HG03139 (cell line): ENCODE measurements around the gene HIGD2A.
"Not testable (repeated sequence)": the region's sequence is repeated elsewhere in the genome, so short reads cannot be mapped to it uniquely, and the experiment has no call there.

Experiments used
- ATAC-seq: cut with Tn5 transposase; IDR thresholded peaks from one replicate; pipeline ENCODE4 v1.9.1; 2021; ENCODE audit not compliant: unreplicated experiment

Gene HIGD2A

DNA sequence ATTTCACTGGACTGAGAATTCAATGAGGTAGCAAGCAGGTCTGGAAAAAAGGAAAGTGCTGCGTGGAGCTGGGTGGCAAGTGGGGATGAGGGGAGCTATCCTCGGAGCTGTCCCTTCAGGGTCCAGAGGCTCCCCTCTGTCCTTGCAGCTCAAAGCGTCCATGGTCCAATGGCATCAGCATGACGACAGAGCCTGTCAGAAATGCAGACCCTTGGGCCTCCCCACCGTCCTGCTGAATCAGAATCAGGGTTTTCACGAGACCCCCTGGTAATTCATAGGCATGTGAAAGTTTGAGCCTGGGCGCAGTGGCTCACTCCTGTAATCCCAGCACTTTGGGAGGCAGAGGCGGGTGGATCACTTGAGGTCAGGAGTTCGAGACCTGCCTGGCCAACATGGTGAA lies 5.5 kb downstream of the HIGD2A start:
- ATAC-seq = no peak

DNA sequence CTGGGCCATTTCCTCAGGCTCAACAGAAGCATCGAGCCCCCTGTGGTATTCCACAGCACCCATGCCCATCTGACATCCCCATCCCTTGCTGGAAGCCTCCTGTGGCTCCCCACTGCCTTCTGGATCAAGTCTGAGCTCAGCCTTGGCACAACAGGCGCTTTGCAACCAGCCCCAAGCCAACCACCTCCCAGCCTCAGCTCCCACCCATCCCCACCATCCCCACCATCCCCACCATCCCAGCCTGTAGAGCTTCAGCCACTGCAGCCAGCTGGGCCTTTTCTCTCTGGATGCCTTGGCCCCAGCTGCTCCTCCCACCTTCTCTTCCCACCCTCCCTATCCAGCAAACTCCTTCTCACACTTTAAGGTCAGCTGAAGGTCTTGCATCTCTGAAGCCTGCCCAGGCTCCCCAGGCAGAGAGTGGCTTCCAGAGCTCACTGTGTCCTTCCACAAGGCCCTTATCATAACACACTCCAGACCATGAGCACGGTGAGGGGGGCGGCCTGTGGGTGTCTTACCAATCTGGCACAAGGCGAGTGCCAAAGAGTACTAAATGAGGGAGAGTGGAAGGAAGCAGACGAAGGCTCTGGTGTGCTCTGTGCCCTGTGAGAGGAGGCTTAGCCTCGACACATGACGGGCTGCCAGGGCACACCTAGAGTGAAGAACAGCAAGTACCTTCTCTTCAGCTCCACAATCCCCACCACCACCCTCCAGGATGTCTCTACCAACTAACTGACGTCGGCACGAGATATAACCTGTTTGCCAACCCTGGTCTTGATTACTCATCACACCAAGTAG lies 6.5 kb downstream of the HIGD2A start:
- ATAC-seq = no peak

DNA sequence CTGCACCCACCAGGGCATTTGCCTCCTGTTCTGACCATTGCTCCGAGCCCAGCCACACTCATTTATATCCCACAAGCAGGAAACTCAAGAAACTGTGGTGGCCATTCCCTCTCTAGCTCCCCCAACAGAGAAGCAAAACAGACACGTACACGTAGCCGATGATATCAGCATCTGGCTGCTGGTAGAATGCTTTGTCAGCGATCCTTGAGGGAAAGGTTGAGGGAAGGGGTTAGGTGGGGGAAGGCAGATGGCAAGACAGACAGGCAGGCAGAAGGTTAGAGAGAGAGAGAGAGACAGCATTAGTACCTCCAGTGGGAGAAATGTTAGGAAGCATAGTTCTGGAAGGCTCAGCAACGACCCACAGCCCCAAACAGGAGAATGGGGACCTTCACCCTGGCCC lies 7.8 kb downstream of the HIGD2A start:
- no peak for ATAC-seq

DNA sequence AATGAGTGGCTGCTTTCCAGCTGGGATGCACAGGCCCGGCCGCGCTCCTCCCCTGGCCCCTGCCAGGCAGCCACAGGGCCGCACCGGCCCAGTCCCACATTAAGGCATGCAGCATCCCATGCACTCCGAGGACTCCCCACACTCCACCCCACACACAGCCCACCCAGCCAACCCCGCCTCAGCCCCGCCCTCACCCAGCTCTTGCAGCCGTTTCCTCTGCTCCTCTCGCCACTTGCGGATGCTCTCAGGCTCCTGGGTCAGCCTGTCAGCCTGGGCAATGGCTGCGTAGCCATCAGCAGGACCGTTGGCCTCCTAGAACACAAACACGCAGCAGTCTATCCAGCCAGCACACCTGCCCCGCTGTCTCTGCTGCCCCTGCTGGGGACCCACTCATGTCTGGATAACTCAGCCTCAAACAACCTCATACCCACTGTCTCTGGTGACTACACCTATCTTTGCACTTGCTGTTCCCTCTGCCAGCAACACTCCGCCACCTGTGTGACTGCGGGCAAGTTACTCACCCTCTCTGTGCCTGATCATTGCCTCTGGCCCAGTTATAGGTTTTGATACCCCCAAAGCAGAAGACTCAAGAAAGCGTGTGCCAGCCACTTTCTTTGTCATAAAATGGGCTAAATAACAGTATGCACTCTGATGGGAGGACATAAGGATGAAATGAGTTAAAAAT lies 9.3 kb downstream of the HIGD2A start:
- no peak for ATAC-seq

DNA sequence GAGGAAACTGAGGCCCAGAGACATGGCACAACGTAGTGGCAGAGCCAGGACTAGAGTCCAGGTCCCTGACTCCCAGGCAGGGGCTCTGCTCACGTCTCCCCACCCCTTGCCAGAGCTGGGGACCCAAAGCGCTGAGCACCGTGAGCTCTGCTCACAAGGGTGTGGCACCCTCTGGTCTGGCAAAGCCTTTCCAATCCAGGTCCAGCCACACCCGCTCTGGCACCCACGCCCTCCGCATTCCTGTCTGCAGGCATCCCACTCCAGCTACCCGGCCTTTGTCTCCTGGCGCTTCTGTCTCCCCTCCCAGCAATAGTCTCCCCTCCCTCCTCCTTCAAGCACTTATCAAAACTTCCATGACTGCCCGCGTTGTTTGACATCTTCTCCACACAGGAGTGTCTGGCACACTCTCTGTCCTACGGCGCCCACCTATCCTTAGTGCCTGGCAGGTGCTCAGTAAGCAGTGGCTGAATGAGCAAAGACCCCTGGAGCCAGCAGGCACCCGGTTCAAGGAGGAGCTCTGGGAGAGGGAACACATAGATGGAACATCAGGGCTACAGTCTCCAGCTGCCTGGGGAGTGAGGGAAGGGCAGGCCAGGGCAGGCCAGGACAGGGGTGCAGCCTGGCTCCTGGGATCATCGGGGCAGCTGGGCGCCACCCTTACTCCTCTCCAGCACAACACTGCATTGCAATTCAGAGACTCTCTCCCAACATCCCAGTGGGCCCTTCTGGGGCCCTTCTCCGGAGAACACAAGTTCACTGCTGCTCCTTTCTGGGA lies 12.0 kb downstream of the HIGD2A start:
- ATAC-seq = no peak

DNA sequence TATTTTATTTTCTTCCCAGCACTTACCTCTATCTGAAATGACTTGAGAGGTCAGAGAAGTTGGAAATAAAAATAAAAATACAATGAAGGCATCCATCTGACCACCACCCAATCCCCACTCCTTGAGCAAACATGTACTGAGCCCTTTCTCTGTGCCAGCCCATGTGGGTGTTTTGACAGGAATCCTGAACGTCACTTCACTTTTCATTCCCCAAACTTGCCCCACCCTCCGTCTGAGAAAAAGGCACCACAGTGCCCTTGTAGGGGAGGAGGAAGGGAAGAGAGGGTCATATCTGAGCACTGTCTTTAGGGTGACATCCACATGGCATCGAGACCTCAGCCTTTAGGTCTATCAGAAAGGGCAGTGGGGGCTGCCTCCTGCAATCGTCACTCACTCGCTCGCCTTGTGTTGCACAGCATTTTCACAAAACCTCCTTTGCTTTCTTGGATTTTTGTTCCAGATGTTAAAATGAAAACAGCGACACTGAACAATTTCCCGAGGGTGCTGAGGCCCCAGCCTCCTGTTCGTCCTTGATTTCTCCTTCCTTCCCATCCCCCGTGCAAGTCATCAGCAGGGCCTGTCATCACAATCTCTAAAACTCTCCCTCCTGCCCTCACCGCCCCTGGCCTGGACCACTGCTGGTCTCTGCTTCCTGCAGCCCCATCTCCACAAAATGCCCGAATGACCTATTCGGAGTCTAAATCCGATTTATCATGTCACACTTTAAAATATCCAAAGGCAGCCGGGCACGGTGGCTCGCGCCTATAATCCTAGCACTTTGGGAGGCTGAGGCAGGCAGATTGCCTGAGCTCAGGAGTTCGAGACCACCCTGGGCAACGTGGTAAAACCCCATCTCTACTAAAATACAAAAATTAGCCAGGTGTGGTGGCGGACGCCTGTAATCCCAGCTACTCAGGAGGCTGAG lies 13.0 kb downstream of the HIGD2A start:
- no peak for ATAC-seq

DNA sequence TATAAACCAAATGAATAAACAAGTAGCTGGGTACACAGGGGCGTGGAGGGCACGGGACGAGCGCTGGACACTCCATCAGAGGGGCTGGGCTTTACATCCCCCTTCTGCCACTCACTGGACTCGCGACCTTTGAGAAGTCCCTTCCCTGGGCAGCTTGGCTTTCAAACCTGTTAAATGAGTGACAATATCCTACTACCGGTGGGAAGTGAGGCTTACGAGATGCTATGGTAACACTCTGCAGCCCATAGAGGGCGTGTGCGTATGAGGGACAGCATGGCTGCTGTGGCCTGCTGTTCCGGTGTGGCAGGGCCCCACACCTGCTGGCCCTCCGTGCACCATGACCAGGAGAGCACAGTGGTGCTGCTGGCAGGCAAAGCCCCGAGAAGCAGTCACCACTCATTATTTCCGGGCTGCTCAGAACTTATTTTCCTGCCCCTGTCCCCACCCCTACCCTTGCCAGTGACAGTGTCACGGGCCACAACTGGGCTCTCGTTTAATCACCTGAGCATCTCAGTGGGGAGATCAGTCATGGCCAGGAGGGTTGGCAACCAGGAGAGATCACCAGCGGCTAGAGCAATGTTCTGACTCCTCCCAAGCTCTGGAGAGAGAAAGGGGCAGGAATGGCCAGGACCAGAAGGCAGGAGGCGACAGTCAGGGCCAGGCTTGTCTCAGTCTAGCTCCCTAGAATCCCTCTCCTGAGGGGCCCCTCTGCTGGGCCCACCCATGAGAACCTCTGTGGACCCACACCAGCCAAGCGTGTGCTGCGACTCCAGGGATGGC lies 17.3 kb downstream of the HIGD2A start:
- no peak for ATAC-seq

DNA sequence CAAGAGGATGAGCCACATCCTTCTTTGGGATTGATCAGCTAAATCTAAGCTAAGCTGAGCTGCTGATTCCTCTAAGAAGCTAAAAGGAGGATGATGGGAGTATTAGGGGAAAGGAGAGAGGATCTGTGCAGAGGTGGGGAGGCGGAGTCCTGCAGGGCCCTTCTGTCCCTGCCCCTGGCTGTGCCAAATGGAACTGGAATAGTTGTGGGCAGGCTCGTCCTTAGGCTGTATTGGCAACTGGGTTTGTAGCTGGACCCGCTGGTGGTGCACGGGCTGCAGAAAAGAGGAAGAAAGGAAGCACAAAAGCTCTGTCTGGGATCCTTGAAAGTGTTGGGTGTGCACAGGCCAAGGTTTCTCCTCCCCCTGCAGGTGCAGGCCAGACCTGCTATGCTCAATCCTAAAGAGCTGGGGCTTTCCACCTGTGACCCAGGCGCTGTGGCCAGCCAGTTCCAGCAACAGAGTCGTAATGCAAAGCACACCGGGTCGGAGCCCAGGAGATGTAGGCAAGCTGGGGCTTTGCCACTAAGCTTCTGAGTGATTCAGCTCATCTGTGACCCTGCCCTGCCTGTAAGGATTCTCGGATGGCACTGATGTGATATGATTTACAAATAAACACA lies 18.0 kb downstream of the HIGD2A start:
- ATAC-seq = no peak

DNA sequence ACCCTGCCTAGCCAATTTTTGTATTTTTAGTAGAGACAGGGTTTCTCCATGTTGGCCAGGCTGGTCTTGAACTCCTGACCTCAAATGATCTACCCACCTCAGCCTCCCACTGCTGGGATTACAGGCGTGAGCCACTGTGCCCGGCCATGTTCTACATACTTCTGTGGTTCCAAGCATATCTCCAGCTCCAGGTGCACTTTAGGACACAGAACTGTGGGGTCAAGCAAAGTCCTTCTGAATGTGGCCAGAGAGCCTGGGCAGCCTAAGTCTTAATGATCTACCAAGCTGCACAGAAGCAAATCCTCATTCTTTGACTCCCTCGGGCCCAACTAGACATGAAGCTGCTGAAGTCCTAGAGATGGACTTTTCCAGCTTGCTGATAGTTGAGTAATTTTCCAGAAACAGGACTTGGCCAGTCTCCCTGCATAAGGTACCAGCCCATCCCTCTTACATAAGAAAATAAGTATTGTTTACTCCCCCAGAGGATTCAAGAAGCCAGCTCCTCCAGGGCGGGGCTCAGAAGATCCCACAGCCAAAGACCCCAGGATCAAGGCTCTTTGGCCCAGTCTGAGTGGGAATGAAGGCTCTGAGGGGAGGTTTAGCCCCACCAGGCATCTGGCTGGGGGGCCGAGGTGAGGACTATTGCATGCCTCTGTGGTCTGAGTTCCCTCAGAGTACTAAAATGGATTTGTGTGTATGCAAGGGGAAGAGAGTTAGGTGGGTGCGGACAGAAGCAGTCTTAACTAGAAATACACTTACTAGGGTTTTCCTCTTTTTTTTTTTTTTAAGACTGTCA lies 19.1 kb downstream of the HIGD2A start:
- no peak for ATAC-seq

DNA sequence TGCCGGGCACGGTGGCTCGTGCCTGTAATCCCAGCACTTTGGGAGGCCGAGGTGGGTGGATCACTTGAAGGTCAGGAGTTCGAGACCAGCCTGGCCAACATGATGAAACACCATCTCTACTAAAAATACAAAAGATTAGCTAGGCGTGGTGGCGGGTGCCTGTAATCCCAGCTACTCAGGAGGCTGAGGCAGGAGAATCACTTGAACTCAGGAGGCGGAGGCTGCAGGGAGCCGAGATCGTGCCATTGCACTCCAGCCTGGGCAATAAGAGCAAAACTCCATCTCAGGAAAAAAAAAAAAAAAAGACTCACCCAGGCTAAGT lies 19.7 kb downstream of the HIGD2A start:
- not testable (repeated sequence) for ATAC-seq

DNA sequence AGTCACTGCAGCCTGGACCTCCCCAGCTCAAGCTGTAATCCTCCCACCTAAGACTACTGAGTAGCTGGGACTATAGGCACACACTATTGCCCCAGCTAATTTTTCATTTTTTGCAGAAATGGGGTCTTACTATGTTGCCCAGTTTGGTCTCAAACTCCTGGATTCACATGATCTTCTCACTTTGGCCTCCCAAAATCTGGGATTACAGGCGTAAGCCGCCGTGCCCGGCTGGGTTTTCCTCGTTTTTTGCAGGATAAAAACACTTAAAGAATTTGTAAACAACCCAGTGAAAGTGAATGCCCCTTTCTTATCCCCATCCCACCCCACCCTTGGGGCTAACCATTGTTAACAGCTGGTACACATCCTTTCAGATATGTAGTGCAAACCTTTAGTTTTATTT lies 20.0 kb downstream of the HIGD2A start:
- no peak for ATAC-seq

DNA sequence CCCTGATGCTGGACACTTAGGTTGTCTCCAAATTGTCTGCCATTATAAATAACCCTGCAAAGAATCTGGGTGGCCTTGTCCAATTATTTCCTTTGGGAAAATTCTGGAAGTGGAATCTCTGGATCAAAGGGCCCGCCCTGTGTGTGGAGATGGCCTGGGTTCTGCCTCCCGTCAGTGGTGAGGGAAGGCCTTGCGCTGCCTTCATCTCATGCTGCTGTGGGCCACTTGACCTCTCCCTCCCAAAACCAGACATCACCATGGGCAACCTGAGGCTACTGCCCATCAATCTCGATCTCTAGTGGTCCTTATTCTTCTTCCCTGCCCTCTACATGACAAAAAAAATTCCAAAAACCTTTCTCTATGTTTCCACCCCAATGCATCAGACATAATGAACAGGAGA lies 21.2 kb downstream of the HIGD2A start:
- no peak for ATAC-seq

DNA sequence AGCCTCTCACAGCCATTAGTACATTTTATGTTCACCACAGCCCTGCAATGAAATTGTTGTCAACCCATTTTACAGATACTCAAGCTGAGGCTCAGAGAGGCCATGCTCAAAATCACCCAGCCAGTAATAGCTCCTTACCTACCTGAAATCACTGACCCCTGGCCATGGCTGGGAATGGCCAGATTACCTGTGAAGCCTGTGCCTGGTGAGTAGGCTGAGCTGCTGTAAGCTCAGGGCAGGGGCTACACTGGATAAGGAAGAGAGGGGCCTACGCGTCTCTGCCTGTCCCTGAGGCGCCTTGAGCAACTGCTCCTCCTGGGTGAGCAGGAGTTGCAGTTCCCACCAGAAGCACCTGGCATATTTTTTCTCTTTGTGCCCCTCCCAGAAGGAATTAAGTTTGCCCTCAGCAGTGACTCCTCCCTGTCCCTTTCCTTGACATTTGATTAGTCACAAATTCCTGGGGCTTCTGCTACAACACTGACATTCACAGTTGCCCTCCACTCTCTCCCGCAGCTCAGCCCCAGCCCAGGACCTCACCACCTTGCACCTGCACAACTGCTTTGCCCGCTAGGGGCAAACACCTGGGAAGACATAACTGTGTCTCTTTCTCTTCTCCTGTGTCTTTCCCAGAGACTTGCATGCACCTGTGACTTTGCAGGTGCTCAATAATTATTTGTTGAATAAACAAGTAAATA lies 22.1 kb downstream of the HIGD2A start:
- no peak for ATAC-seq

DNA sequence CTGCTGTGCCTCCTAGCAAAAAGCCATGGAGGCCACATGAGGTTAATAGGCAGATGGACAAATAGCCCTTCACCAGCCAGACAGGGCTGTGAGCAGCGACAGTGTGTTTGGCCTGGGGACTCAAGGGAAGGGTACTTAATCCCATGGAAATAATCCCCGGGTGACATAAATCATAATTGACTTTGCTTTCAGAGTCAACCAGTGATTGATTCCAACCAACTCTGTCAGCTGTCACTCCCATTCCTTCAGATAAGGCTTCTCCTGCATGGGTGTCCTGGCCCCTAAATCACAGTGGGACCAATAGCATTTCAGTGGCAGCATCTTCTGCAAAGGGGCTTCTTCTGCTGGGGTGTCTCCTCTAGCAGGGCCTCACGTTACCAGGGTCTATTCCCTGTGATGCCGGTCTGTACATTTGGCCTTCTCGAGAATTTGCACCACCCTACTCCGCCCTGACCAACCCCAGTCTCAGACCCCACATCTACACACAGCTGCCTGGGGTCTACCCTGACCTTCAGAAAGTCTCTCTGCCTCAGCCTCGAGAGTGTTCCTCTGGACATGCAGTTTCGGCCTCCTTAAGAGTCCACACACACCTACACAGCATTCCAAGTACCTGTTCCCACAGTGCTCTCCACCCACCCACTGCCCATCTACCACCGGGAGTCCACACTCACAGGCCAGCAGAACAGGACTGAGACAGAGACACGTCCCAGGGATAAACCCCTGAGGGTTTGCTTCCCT lies 24.1 kb downstream of the HIGD2A start:
- ATAC-seq = no peak

DNA sequence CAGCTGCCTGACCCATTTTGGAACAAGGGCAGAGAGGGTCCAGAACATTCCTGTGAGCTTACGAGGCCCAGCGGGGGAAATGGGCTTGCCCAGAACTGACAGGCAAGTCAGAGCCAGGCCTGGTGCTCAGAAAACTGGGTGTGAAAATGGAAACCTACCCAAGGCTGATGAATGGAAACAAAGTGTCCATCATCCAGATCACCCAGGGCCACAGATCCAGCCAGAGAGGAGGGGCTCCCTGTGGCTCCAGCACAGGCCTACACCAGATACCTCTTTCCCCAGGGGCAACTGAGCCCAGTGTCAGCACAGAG lies 24.7 kb downstream of the HIGD2A start:
- ATAC-seq = no peak

DNA sequence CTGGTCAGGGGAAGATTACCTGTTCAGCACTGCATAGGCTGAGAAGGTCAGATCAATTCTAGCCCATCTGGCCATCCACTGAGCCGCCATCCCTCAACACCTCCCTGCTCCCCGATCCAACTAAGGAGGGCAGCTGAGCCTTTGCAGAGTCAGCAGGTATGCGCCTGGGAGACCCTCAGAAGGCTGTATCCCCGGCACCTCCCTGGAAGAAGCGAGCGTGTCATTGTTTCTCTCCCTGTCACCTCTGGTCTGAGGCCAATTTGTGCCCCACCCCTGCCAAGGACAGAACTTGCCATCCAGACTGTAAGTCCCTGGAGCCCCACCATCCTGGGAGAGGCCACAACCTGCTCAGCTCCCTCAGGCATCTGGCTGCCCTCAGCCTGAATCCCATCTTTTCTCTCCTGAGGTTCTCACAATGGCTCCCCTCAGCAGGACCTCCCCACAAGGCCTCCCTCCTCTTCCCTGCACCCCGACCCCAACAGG lies 25.2 kb downstream of the HIGD2A start:
- ATAC-seq = no peak

DNA sequence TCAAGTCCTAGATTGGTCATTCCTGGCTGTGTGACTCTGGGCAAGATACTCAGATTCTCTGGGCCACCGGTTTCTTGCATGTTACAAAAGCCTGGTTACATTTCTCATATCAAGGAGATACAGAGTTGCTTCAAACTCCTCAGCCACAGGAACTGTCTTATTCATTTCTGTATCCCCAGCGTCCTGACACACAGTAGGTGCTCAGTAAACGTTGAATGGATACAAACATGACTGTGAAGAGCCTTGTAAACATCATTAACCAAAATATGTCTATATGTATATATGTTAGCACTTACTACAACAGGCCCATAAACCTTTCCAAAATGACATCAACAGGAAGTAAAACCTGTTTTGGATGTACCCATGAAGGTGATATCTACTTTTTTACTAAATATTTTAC lies 26.2 kb downstream of the HIGD2A start:
- ATAC-seq = no peak
